Measurements from ENCODE around the gene CD300H. TPM values are rescaled to one million over a fixed set of nuclear protein-coding genes. Genes with fewer than 3 reads are reported as not detected.

The CD300H gene
- total RNA-seq, 1 donor from 2014 or later: not detected

- no peak for DNase-seq (ENCODE audit: low read depth)
- no peak overlapping the region for H3K4me3 ChIP-seq (ENCODE audit: low read depth, low read length)
- TF ChIP-seq CTCF (conservative IDR thresholded peaks at IDR 0.05; ENCODE audit: low read depth, low read length): no peak
Measured at GRCh38 chr17:74543891-74544760, 23.2 kb downstream of the CD300H start.

GRCh38 chr17:74543406-74543805 is 23.9 kb downstream of the CD300H start:
- no peak for DNase-seq (ENCODE audit: low read depth)
- no peak for TF ChIP-seq CTCF (conservative IDR thresholded peaks at IDR 0.05; ENCODE audit: low read depth, low read length)

GRCh38 chr17:74542727-74543383 is 24.5 kb downstream of the CD300H start:
- TF ChIP-seq CTCF (conservative IDR thresholded peaks at IDR 0.05; ENCODE audit: low read depth, low read length): no peak
- DNase-seq (ENCODE audit: low read depth): no peak

More at GRCh38 chr17:74543406-74543805, 23.9 kb downstream of the CD300H start:
- H3K4me3 ChIP-seq (ENCODE audit: low read depth, low read length): no peak overlapping the region

GRCh38 chr17:74542166-74542565 is 25.1 kb downstream of the CD300H start:
- DNase-seq (ENCODE audit: low read depth): no peak
- no peak overlapping the region for H3K4me3 ChIP-seq (ENCODE audit: low read depth, low read length)
- TF ChIP-seq CTCF (conservative IDR thresholded peaks at IDR 0.05; ENCODE audit: low read depth, low read length): no peak

More at GRCh38 chr17:74542727-74543383, 24.5 kb downstream of the CD300H start:
- H3K4me3 ChIP-seq (ENCODE audit: low read depth, low read length): no peak overlapping the region

- no peak for TF ChIP-seq CTCF (conservative IDR thresholded peaks at IDR 0.05; ENCODE audit: low read depth, low read length)
- no peak for DNase-seq (ENCODE audit: low read depth)
- H3K4me3 ChIP-seq (ENCODE audit: low read depth, low read length): no peak overlapping the region
Measured at GRCh38 chr17:74541176-74542111, 25.9 kb downstream of the CD300H start.

- no peak overlapping the region for H3K4me3 ChIP-seq (ENCODE audit: low read depth, low read length)
- DNase-seq (ENCODE audit: low read depth): no peak
- TF ChIP-seq CTCF (conservative IDR thresholded peaks at IDR 0.05; ENCODE audit: low read depth, low read length): no peak
Measured at GRCh38 chr17:74539281-74539820, 28.0 kb downstream of the CD300H start.

All from epithelial cell of proximal tubule (primary cell).